ENCODE data around the gene MSH5. TPM values are rescaled to one million over a fixed set of nuclear protein-coding genes. Genes with fewer than 3 reads are reported as not detected.
A peak's percentile ranks its signal among the peaks of the same experiment; 100 is the strongest.

MSH5 gene
- polyA plus RNA-seq, 1 donor (not counting 4 experiments of a cell fraction or from before 2014, with no cell fraction given) = 14.8 TPM

DNA sequence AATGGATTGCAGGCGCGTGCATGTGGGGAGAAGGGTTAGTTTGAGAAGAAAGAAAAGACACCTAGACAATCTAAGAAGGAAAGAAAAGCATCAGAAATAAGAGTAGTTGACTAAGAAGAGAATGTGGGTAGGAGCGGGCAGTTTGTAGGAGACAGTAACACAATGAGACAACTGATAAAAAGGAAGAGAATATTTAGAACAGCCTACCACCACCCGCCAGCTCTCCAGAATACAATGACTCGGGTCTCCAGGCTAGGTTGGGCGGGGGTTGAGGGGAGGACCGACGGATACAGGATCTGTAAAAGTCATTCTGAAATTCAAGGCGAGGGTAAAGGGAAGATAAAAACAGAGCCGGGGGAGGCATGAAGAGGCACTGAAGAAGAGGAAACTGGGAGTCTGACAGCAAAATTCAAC lies 37.4 kb upstream of the MSH5 start:
- peaks cover 19% of the 10 kb centered on the region for H3K79me2 ChIP-seq (ENCODE audit: control insufficient read depth, insufficient read depth, low read length)
- peaks cover 9% of the 10 kb centered on the region for H3K4me1 ChIP-seq (ENCODE audit: control insufficient read depth, extremely low read depth, insufficient read depth, low read length)
- H3K9me1 ChIP-seq (ENCODE audit: control insufficient read depth, extremely low read depth, insufficient read depth, low read length) = no peaks in the 10 kb centered on the region
- DNase-seq (ENCODE audit: low read depth, low spot score) (no peak), FAIRE-seq (no peak)
- H3K4me3 ChIP-seq (ENCODE audit: control insufficient read depth in 2 of 3, extremely low read depth in 1 of 3, insufficient read depth in 2 of 3, low read depth in 1 of 3, low read length in 3 of 3) = peak overlapping the region; percentile 73 to 87 (median 86)
- H2AFZ ChIP-seq (ENCODE audit: control insufficient read depth, low read length) = peak overlapping the region; percentile 86
- peak overlapping the region; percentile 87 for H3K27ac ChIP-seq (ENCODE audit: control insufficient read depth, insufficient read depth, low read length)
- H4K20me1 ChIP-seq (ENCODE audit: control insufficient read depth, extremely low read depth, insufficient read depth, low read length) = no peaks in the 10 kb centered on the region
- H3K36me3 ChIP-seq (ENCODE audit: control insufficient read depth in 2 of 2, extremely low read depth in 1 of 2, insufficient read depth in 2 of 2, low read length in 2 of 2) = no peaks in the 10 kb centered on the region
- peak overlapping the region; percentile 98 for H3K4me2 ChIP-seq (ENCODE audit: control insufficient read depth, extremely low read depth, insufficient read depth, low read depth, low read length)
- no peaks in the 10 kb centered on the region for H3K9me3 ChIP-seq (ENCODE audit: control insufficient read depth, low read depth, low read length)
- TF ChIP-seq EZH2 (IDR thresholded peaks at IDR 0.05; ENCODE audit: low read length) (no peak), CTCF (optimal IDR thresholded peaks at IDR 0.05 in 1 of 3, IDR thresholded peaks at IDR 0.05 in 1 of 3, conservative IDR thresholded peaks at IDR 0.05 in 1 of 3; ENCODE audit: extremely low read depth in 1 of 3, insufficient read depth in 2 of 3, low read length in 3 of 3) (no peak)
- dilution Hi-C loops (cut with MboI; ENCODE audit: extremely low pct_ligation_motif_present, low sequenced_read_pairs) = no loop called here
- H3K27me3 ChIP-seq (ENCODE audit: control insufficient read depth, extremely low read depth, insufficient read depth, low read length) = no peaks in the 10 kb centered on the region
- peak overlapping the region; percentile 89 for H3K9ac ChIP-seq (ENCODE audit: control insufficient read depth, extremely low read depth, insufficient read depth, low read length)

DNA sequence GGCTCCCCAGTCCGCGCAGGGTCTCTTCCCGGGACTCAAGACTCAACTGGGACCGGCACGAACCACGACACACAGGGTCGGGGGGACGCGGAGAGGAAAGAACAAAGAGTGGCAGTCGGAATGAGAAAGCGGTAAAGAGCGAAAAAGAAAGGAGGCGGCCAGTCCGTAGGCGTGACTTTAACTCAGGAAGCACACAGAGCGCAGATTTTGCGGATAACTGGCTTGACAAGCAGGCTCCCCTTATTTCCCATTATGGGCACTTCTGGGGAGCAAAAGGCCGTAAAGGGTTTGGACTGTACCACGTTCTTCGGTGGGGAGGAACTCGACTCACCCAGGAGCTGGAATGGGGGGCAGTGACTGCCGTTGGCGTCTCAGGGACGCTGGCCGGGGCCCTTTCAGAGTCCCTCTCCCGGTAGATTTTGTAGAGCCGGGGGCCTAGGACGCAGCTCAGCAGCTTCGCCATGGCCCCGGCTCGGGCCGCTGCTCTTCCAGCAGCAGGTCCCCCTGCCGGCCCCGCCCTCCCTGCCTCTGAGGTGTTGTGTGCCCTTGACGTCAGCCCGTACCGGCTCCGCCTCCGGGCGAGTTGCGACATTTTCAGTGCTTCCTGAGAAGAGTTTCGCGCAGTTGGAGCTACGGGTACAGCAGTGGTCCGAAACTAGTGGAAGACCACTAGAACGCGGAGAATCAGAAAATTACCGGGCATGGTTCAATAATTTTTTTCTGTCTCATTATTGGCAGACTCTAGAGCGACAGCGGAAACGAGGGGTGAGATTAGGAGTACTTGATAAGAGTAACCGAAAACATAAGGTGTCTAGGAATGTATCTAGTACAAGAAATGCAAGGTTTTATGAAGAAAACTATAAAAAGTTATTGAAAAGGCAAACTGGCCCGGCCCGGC lies 36.7 kb upstream of the MSH5 start, which contains the start of gene ABHD16A:
TSS of gene ABHD16A (minus strand) at position 506 of the 898 bp plus-strand sequence. CDS start at position 463, 43 bp downstream.
- dilution Hi-C loops (cut with MboI; ENCODE audit: extremely low pct_ligation_motif_present, low sequenced_read_pairs) = no loop called here
- peak within 1 kb of the TSS; percentile 98 for H3K4me2 ChIP-seq (ENCODE audit: control insufficient read depth, extremely low read depth, insufficient read depth, low read depth, low read length)

More for the DNA sequence above, 36.7 kb upstream of the MSH5 start, which contains the start of gene ABHD16A:
- Histone ChIP-seq H3K27me3 (ENCODE audit: control insufficient read depth, extremely low read depth, insufficient read depth, low read length) (no peaks in the 10 kb centered on the region), H3K79me2 (ENCODE audit: control insufficient read depth, insufficient read depth, low read length) (peaks cover 19% of the 10 kb centered on the region), H3K4me1 (ENCODE audit: control insufficient read depth, extremely low read depth, insufficient read depth, low read length) (peaks cover 9% of the 10 kb centered on the region), H3K27ac (ENCODE audit: control insufficient read depth, insufficient read depth, low read length) (peak within 1 kb of the TSS; percentile 87), H3K4me3 (ENCODE audit: control insufficient read depth in 2 of 3, extremely low read depth in 1 of 3, insufficient read depth in 2 of 3, low read depth in 1 of 3, low read length in 3 of 3) (peak within 1 kb of the TSS; percentile 73 to 87 (median 86)), H2AFZ (ENCODE audit: control insufficient read depth, low read length) (peak within 1 kb of the TSS; percentile 86), H3K36me3 (ENCODE audit: control insufficient read depth in 2 of 2, extremely low read depth in 1 of 2, insufficient read depth in 2 of 2, low read length in 2 of 2) (no peaks in the 10 kb centered on the region), H4K20me1 (ENCODE audit: control insufficient read depth, extremely low read depth, insufficient read depth, low read length) (no peaks in the 10 kb centered on the region), H3K9me1 (ENCODE audit: control insufficient read depth, extremely low read depth, insufficient read depth, low read length) (no peaks in the 10 kb centered on the region), H3K9ac (ENCODE audit: control insufficient read depth, extremely low read depth, insufficient read depth, low read length) (peak within 1 kb of the TSS; percentile 89), H3K9me3 (ENCODE audit: control insufficient read depth, low read depth, low read length) (no peaks in the 10 kb centered on the region)
- FAIRE-seq (peak; percentile 80), DNase-seq (ENCODE audit: low read depth, low spot score) (peak; percentile 82)
- TF ChIP-seq EZH2 (IDR thresholded peaks at IDR 0.05; ENCODE audit: low read length) (no peak), CTCF (optimal IDR thresholded peaks at IDR 0.05 in 1 of 3, IDR thresholded peaks at IDR 0.05 in 1 of 3, conservative IDR thresholded peaks at IDR 0.05 in 1 of 3; ENCODE audit: extremely low read depth in 1 of 3, insufficient read depth in 2 of 3, low read length in 3 of 3) (peak in 1 of 3 experiments; percentile 14)

Data from keratinocyte (primary cell).